Hindlimb muscle (tissue), 1 donor: Measurements from ENCODE around the gene ZC3H12D. TPM values are rescaled to one million over a fixed set of nuclear protein-coding genes. Genes with fewer than 3 reads are reported as not detected.
"Not testable (repeated sequence)": the region's sequence is repeated elsewhere in the genome, so short reads cannot be mapped to it uniquely, and the experiment has no call there.

ENCODE experiments used
- DNase-seq: peaks from one replicate; pipeline ENCODE4 v3.0.0-alpha.2; 2013
- polyA plus RNA-seq: library from polyadenylated mRNA; unstranded; fragments of 120-200 nt; gene quantifications from one replicate; pipeline ENCODE4 v1.2.1, GENCODE V29; 2013; ENCODE audit not compliant: insufficient read length

The ZC3H12D gene
- polyA plus RNA-seq, 1 donor, result 0.46 TPM

DNA sequence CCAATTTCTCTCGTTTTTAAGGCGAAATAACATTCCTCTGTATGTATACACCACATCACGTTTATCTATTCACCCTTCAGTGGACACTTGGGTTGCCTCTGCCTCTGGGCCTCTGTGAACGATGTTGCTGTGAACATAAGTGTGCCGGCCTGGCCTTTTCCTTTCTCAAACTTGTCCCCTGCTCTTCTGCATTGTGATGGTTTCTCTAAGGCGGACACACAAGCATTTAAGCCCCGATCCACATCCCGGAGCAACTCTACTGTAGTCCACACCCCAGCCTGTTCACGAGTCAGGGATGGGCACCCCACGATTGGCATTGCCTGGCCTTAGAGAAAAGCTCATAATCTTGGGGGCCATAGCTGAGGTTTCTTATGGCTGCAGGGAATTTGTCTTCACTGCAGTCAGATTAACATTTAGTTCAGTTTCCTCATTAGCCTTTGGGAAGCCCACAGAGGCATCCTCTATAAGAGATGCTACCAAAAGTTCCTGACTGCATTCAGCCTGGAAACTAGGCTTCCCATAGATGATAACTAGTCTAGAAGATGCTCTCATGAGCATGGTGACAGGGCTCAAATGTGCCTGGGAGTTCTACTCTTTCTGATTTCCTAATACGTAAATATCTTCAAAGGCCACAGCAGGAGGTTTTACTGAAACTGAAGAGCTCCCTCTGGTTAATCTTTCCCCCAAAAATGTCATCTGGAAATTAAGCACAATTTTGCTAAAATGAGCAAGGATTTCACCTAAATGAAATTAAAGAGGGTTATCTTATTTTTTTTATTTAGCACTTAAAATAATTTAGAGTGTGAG is 762 bp downstream of the ZC3H12D start:
- DNase-seq, result no peak

DNA sequence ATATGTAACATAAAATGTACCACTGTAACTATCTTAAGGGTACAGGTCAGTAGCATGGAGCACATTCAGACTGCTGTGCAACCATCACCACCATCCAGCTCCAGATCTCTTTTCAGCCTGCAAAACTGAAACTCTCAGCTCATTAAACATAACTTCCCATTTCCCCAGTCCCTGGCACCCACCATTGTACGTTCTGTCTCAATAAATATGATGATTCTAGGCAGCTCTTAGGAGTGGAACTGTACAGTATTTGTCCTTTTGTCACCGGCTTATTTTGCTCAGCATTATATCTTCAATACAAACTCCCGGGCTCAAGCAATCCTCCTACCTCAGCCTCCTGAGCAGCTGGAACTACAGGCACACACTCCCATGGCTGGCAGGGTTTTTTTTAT is 1.5 kb downstream of the ZC3H12D start:
- DNase-seq, result no peak

DNA sequence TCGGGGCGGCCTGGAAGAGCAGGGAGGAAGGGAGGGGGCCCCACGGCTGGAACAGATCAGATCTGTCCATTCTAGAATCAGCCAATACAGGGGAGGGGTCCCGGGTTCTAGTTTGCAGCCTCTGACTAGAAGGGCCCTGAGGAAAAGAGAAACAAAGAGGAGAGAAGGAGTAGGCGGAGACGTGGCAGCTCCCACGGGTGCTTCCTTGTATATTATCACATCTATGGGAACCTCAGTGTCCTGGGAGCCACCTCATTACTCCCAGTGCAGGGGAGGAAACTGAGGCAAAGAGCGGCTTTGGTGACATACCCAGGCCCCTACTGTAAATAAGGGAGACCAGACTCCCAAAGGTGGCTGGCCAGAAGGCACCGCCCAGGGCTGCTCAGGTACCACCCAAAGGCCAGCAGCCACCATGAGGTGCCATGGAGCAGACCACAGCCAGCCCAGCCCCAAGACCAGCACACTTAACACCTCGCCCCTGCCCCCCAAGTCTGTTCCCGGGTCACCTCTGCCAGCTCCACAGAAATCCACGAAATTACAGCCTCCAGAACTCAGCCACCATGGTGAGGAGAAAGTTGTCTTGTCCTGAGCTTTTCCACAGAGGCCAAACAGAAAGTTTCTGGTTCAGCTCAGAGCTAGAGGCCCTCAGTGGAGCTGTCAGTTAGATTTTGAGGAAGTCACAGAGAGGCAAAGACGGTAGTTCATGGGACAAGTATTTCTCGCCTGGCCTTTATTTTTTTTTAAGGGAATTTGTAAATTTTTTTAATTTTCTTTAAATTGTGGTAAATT is 2.1 kb downstream of the ZC3H12D start:
- no peak for DNase-seq

DNA sequence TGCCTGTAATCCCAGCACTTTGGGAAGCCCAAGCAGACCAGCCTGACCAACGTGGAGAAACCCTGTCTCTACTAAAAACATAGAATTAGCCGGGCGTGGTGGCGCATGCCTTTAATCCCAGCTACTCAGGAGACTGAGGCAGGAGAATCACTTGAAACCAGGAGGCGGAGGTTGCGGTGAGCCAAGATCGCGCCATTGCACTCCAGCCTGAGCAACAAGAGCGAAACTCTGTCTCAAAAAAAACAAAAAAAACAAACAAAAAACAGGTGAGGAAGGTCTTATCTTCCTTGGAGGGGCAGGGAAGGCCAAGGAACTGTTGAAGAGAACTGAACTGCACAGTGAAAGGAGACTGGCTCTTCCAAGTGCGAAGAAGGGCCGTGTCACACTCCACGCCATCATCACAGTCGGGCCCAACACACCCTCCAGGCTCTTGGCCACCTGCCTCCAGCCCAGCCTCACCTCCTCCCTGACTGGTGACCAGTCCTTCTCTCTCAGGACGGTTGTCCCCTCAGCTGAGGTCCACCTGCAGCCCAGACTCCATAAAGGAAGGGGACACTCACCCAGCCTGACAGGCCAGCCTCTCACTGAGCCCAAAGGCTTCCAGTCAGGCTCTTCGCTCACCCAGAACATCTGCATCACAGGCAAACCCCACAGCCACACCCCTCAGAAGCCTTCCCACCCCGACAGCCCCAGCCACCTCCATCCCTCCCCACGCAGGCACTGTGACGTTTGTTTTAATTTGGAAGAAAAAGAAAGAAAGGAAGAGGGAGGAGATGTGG is 4.1 kb downstream of the ZC3H12D start:
- no peak for DNase-seq

DNA sequence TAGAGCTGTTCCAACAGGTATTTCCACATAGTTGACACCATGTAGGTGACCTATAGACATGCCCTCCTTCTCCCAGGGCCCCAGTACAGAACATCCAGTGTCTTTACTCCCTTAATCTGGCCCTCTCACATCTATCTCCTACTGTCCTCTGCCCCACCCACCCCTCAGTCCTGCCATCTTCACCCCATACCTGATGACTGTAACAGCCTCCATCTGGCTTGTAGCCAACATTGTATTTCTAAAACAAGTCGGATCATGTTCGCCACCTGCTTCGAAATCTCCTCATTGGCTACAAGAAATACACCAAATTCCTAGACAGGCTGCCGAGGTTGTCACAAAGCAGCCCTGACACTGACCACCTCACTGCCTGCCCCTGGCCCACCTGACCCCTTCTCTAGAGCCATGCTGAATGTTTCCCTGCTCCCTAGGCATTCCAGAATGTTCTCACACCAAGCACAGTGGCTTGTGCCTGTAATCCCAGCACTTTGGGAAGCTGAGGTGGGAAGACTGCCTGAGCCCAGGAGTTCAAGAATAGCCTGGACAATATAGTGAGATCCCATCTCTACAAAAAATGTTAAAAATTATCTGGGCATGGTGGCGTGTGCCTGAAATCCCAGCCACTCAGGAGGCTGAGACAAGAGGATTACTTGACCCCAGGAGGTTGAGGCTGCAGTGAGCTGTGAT is 6.0 kb downstream of the ZC3H12D start:
- DNase-seq, result no peak

DNA sequence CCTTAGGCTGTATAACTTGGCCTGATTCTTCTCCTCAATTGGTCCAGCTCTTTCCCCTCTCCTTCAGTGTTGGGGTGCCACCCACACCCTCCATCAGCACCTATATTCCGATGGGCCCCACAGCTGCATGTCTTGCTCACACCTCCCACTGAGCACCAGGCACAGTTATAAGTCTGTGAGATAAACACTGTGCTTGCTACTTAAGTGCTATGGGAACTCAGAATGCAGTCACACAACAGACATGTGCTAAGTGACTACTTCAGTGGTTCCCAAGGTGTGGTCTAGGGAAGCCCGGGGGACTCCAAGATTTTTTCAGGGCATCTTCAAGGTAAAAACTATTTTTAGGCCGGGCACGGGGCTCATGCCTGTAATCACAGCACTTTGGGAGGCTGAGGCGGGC is 7.3 kb downstream of the ZC3H12D start:
- DNase-seq, result no peak

DNA sequence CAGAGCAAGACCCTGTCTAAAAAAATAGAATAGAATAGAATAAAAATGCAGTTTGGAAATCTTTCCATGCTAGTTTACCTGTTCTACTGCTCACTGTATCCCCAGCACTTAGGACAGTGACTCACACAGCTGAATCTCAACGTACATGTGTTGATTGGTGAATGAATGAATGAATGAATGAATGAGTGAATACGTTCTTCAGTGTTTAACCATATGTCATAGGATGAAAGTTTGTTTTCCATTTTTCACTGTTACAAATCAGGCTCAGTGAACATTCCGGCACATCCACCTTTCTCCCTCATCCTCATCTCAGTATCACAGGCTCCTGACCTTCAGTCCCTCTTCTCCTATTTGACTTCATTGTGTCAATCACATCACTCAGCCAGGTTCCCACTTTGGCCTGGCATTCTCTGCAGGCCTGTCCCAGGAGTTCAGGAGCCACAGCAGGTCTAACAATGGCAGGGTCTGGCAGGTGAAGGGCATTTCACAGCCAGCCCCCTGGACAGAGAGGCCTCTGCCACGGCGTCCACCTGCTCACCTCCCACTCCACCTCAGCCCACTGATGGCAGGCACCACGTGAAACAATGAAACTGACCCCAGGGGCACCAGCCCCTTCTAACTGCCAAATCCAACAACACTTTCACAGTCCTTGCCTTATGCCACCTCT is 7.9 kb downstream of the ZC3H12D start:
- DNase-seq, result no peak

DNA sequence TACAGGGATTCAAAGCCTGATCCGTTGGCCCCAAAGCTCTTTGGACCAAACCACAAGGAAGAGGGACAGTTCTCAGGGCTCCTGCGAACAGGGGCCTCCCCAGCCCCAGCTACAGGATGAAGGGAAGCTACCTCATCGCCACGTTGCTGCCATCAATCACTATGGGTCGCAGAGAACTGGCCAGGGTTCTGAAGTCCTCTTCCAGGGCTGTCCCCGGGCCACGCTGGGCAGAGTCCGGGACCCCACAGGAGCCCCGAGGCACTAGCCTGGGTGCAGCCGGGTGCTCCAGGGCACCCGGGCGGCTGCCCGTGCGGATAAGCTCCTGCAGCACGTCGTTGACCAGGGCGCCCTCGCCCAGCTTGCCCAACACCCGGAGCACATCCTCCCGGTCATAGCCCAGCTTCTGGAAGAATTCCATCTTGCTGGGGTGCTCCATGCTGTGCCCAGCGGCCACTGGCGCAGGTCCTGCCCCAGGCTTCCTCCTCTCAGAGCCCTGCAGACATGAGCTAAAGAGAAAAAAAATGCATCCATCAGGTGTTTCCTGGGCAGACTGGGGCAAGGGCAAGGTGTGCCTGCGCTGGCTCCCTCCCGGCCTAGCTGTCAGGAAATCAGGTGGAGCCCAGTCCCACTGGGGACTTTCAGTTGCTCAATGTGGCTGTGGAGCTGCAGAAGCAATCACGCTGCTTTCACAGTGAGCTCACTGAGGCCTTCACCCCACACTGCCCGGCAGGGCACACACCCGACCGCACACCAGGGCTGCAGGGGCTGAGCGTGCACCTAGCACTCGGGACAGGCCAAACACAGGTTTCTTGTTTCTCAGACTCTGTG is 10.5 kb downstream of the ZC3H12D start:
- no peak for DNase-seq

DNA sequence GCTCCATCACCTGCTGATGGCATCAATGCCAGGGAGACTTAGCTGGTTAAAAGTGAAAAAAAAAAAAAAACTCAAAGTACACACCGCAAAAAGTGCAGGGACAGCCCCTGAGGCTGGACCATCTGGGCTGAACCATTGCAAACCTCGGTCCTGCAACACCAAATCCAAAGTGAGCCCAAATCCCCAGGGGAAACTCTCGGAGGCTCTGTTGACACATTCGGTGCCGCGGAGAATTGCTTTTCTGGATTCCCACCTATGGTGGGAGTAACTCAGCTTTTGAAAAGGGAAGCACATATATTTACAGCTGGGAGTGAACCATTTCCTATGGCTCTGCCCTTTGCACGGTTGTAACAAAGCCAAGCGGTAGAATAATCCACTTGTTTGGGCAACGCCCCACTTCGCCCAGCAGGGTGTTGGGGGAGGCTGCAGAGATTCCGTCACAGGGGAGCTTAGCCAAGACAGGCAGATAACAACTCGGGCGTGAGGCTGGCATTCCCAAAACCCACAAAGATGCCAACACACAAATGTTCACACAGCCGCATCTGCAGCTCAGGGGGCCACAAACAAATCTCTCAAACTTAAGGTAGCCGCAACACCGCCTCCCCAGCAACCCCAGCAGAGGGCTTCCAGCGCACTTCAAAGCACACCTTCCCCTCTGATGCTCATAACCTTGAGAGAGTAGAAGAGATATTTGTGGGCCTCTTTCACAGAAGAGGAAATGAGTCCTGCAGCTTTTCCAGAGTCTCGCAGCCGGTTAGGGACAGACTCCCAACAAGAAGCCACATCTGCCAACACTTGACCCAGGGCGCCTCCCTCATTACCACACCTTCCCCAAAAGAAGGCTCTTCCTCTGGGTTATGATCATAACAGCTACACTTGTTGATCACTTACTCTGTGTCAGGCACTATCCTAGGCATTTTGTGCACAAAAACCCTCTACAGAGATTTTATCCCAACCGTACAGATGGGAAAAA is 11.4 kb downstream of the ZC3H12D start:
- no peak for DNase-seq

DNA sequence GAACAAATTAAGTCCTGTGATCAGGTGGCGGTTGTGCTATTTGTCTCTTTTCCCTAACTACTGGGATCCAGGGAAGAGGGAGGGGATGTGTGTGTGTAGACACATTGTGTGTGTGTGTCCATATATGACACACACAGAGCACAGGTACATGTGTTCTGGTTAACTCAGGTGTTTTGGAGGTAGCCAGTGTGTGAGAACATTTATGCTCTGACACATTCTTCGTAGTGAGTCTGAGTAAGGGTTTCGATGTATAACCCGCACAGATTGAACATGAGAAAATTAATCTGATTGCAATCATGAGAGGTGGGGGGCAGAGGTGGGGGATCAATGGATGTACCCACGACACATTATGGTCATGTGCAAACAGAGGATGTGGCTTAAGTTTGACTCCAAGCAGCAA is 12.6 kb downstream of the ZC3H12D start:
- DNase-seq, result no peak

DNA sequence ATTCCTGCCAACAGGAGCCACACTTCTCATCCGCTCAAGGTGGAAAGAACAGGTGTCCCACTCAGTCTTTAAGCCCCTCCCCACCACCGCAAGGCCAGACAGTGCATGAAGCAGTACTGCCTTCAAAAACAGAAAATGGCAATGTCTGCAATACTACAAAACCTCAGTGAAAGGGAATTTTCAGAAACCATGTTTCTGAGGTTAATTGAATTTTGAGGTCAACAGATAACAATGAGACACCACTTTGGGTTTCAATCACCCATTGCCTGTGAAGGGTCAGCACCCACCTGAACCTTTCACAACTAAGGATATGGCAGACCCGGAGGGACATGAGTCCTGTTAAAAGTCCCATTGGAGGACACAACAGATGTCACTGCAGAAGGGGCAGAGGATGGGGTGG is 13.0 kb downstream of the ZC3H12D start:
- no peak for DNase-seq

DNA sequence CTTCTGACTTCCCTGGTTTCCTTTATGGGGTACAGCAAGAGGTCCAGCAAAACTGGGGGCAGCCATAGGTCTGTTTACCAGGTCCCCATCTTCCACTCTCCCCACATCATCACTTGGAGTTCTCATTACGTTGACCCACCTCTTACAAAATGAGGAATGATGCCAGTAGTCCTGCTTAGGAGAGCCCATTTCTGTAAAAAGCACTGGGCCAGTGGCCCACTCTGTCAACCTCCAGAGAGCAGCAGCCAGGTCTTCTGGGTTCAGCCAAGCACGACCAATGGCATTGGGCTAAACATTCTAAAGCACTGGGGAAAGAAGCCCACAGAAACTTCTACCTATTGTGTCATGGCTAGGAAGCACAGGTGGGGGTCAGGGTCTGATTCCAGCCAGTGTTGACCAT is 13.9 kb downstream of the ZC3H12D start:
- no peak for DNase-seq

DNA sequence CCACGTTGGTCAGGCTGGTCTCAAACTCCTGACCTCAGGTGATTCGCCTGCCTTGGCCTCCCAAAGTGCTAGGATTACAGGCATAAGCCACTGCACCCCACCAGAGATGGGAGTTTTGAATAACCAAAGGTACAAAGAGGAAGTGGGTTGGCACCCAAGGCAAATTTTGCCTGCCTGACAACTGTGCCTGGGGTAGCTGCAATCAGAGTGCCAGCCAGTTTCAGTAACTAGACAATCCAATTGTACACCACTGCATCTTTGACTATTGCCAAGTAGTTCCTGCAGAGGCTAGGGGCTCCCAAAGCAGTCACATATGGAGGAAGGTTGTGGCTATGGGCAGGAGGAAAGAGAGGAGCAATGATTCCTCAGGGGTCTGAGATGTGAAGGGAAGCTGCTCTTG is 16.6 kb downstream of the ZC3H12D start:
- no peak for DNase-seq

DNA sequence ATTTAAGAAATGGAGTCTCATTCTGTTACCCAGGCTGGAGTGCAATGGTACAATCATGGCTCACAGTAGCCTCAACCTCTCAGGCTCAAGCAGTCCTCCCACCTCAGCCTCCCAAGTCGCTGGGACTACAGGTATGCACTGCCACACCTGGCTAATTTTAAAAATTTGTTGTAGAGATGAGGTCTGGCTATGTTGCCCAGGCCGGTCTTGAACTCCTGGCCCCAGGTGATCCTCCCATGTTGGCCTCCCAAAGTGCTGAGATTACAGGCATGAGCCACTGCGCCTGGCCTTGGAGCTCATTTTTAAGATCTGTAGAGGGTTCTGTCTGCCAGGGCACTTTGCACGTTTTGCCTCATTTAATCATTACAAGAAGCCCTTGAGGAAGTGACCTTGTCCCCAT is 17.5 kb downstream of the ZC3H12D start:
- no peak for DNase-seq

DNA sequence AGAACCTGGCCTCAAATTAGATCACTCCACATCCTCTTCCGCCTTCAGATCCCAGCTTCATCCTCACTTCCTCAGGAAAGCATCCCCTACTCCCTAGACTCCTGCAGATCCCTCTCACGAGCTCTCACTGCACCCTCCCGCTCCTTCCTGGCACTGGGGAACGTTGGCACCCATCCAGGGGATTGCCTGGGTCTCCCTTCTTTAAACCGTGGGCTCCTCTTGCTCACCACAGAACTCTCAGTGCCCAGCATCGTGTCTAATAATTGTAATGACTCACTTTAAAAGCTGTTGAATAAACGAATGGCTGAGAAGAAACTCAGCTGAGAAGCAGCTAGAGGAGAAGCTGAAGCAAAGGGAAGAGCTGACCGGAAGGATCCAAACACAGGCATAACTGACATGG is 20.4 kb downstream of the ZC3H12D start:
- DNase-seq, result no peak

DNA sequence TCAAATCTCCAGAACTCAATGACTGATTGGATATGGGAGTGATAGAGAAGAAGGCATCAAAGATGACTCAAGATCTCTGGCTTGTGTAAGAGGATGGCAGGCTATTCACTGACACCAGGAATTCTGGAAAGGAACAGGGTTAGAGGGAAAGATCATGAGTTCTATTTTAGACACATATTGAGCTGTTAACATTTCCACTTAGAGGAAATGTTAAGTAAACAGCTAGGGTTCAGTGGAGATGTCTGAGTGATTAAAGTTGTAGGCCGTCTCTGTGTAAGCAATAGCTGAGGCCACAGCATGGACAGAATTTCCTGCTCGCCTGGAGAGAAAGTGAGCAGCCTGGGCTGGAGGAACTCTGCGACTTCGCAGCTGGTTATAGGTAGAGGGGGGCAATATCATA is 21.0 kb downstream of the ZC3H12D start:
- no peak for DNase-seq

DNA sequence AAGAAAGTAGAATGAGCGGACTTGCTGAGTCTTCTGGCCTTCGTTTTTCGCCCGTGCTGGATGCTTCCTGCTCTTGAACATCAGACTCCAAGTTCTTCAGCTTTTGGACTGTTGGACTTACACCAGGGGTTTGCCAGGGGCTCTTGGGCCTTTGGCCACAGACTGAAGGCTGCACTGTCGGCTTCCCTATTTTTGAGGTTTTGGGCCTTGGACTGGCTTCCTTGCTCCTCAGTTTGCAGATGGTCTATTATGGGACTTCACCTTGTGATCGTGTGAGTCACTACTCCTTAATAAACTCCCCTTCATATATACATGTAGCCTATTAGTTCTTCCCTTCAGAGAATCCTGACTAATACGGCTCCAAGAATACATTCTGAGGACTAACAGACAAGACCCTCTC is 22.1 kb downstream of the ZC3H12D start:
- not testable (repeated sequence) for DNase-seq

DNA sequence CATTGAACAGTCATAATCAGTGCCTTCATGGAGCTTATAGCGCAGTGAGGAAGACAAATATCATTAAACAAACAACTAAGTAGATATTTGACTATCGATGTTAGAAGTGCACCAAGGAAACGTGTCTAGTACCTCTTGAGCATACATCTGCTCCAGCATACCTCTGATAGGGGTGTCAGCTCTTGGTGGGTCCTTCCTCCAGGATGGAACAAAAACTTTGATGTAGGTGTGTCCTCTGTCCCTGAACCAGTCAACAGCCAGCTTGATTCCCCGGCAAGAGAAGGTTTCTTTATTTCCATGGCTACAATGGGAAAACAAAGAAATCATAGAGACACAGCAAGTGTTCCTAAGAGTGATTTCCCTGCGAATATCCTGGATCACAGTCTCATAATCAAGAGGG is 23.1 kb downstream of the ZC3H12D start:
- no peak for DNase-seq

DNA sequence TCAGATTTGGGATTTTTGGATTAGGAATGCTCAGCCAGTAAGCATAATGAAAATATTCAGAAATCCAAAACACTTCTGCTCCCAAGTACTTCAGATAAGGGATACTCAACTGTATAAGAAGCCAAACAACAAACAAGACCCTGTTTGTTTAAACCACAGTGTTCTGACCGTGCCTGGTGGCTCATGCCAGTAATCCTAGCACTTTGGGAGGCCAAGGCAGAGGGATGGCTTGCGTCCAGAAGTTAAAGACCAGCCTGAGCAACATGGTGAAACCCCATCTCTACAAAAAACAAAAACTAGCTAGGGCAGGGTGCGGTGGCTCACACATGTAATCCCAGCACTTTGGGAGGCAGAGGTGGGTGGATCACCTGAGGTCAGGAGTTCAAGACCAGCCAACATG is 24.6 kb downstream of the ZC3H12D start:
- DNase-seq, result not testable (repeated sequence)

DNA sequence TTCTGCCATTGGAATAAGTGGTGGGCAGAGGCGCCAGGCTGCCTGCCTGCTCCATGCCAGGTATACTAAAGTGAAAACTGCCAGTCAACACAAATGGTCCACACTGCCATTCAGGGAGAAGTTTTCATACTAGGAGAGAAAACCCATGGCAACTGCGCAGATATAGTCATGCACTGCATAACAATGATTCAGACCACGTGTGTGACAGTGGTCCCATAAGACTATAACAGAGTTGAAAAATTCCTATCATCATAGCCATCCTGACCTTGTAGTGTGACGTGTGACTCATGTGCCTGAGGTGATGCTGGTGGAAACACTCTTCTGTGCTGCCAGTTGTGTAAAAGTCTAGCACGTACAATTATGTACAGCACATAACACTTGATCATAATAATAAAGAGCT is 25.1 kb downstream of the ZC3H12D start:
- DNase-seq, result no peak
